Skeletal muscle satellite cell (primary cell): ENCODE measurements around the gene SCNM1.

Experiments used
- H3K27me3 ChIP-seq: 2 replicates; pipeline ENCODE4 v1.7.0; 2013; ENCODE audit warnings: low read length; ENCODE audit not compliant: control insufficient read depth, insufficient read depth
- H3K36me3 ChIP-seq: 2 replicates; pipeline ENCODE4 v1.7.0; 2013; ENCODE audit warnings: mild to moderate bottlenecking, control low read depth, low read length; ENCODE audit not compliant: insufficient read depth
- H3K4me1 ChIP-seq: 2 replicates; pipeline ENCODE4 v1.7.0; 2013; ENCODE audit warnings: low read length; ENCODE audit not compliant: control insufficient read depth, insufficient read depth
- H3K4me2 ChIP-seq: 2 replicates; pipeline ENCODE4 v1.7.0; 2013; ENCODE audit warnings: mild to moderate bottlenecking, low read length
- H3K4me3 ChIP-seq: 2 replicates; pipeline ENCODE4 v1.7.0; 2013; ENCODE audit warnings: low read length
- H3K9ac ChIP-seq: 2 replicates; pipeline ENCODE4 v1.7.0; 2013; ENCODE audit warnings: mild to moderate bottlenecking, low read depth, low read length, moderate library complexity
- H3K9me3 ChIP-seq: replicated peaks from 2 replicates; pipeline ENCODE4 v1.7.0; 2013; ENCODE audit warnings: mild to moderate bottlenecking, control low read depth, low read length

Gene SCNM1

GRCh38 chr1:151157067-151157531, 8.8 kb upstream of the SCNM1 start:
- H3K4me1 ChIP-seq = no peaks in the 10 kb centered on the region
- no peaks in the 10 kb centered on the region for H3K27me3 ChIP-seq
- no peak overlapping the region for H3K9ac ChIP-seq
- H3K9me3 ChIP-seq = no peaks in the 10 kb centered on the region
- peaks cover 34% of the 10 kb centered on the region for H3K36me3 ChIP-seq
- H3K4me2 ChIP-seq = no peak overlapping the region
- no peak overlapping the region for H3K4me3 ChIP-seq

- H3K4me2 ChIP-seq = no peak overlapping the region
- H3K9me3 ChIP-seq = no peaks in the 10 kb centered on the region
- no peaks in the 10 kb centered on the region for H3K4me1 ChIP-seq
- no peaks in the 10 kb centered on the region for H3K27me3 ChIP-seq
- no peak overlapping the region for H3K4me3 ChIP-seq
- H3K36me3 ChIP-seq = peaks cover 34% of the 10 kb centered on the region
- H3K9ac ChIP-seq = no peak overlapping the region
These were observed 7.6 kb upstream of the SCNM1 start for GRCh38 chr1:151158326-151158725.

- Histone ChIP-seq H3K27me3 (no peaks in the 10 kb centered on the region), H3K4me3 (no peak overlapping the region), H3K9me3 (no peaks in the 10 kb centered on the region), H3K36me3 (peaks cover 34% of the 10 kb centered on the region), H3K9ac (no peak overlapping the region), H3K4me2 (no peak overlapping the region), H3K4me1 (no peaks in the 10 kb centered on the region)
These were observed 7.1 kb upstream of the SCNM1 start for GRCh38 chr1:151158751-151159251.

DNA sequence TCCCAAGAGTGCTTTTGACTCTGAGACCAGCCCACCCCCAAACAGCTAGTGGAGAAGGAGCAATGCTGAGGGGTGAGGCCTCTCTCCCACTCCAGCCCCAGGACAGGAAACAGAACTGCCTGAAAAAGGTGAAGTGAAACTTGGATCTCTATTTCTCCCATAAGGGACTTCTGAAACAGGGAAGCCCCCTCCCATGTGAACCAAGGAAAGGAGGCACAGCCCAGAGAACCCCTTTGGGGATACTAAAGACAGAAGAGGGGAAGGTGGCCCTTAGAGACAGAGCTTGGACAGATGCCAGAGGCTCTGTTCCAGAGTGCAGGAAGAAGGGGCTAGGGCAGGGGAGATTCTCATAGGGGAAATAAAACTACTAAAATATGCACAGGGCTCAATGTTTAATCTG, 6.6 kb upstream of the SCNM1 start:
- Histone ChIP-seq H3K27me3 (no peaks in the 10 kb centered on the region), H3K4me2 (no peak overlapping the region), H3K4me3 (no peak overlapping the region), H3K4me1 (peaks cover 4% of the 10 kb centered on the region), H3K9ac (no peak overlapping the region), H3K9me3 (no peaks in the 10 kb centered on the region), H3K36me3 (peaks cover 34% of the 10 kb centered on the region)

DNA sequence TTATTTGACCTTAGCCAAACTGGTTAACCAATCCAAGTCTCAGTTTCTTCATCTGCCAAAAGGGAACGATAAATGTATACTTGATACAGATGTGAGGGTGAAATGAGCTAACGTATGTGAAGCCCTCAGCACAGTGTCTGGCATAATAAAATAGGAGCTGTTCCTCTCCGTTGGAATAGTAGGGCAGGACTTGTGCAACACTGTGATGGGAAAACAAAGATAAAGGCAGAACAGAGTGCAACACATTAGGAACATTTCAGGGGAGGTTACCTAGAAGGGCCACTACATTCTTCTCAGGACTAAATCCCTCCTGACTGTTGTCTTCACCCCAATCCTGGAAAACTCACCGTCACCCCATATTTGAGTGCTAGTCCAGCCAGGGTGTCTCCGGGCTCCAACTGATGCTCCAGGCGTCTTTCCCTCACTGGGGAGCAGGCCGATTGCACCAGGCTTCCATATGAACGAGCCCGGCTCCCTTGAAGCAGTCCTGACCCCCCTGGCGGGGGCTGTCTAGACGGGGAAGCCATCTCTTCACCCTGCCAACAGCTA, 1.1 kb upstream of the SCNM1 start:
- peak overlapping the region; percentile 91 for H3K4me3 ChIP-seq
- peaks cover 33% of the 10 kb centered on the region for H3K36me3 ChIP-seq
- peaks cover 20% of the 10 kb centered on the region for H3K4me1 ChIP-seq
- H3K27me3 ChIP-seq = no peaks in the 10 kb centered on the region
- H3K4me2 ChIP-seq = peak overlapping the region; percentile 87
- H3K9ac ChIP-seq = peak overlapping the region; percentile 92
- H3K9me3 ChIP-seq = no peaks in the 10 kb centered on the region

GRCh38 chr1:151165281-151165737, 635 bp upstream of the SCNM1 start:
- peak overlapping the region; percentile 91 for H3K4me3 ChIP-seq
- H3K9me3 ChIP-seq = no peaks in the 10 kb centered on the region
- peaks cover 20% of the 10 kb centered on the region for H3K4me1 ChIP-seq
- H3K36me3 ChIP-seq = peaks cover 35% of the 10 kb centered on the region
- no peaks in the 10 kb centered on the region for H3K27me3 ChIP-seq
- peak overlapping the region; percentile 92 for H3K9ac ChIP-seq
- peak overlapping the region; percentile 87 for H3K4me2 ChIP-seq

DNA sequence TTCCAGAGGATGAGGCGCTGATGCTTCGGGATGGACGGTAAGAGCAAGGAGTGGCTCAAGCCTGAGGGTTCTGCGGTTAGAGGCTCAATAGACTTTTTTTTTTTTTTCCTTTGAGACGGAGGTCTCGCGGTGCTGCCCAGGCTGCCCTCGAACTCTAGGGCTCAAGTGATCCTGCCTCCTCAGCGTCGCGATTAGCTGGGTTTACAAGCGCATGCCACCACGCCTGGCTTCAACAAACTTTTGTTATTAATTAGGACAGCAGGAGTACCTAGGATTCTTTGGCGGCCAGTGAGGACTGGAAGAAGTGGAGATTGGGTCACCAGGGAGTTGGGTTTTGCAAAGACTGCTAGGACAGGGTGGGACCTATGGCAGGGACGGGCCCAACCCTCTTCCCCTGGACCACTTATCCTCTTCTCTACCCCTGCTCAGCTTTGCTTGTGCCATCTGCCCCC, 587 bp downstream of the SCNM1 start:
- H3K4me3 ChIP-seq = peak overlapping the region; percentile 91
- no peaks in the 10 kb centered on the region for H3K27me3 ChIP-seq
- H3K36me3 ChIP-seq = peaks cover 34% of the 10 kb centered on the region
- peak overlapping the region; percentile 92 for H3K9ac ChIP-seq
- H3K9me3 ChIP-seq = no peaks in the 10 kb centered on the region
- peaks cover 20% of the 10 kb centered on the region for H3K4me1 ChIP-seq
- H3K4me2 ChIP-seq = peak overlapping the region; percentile 96

DNA sequence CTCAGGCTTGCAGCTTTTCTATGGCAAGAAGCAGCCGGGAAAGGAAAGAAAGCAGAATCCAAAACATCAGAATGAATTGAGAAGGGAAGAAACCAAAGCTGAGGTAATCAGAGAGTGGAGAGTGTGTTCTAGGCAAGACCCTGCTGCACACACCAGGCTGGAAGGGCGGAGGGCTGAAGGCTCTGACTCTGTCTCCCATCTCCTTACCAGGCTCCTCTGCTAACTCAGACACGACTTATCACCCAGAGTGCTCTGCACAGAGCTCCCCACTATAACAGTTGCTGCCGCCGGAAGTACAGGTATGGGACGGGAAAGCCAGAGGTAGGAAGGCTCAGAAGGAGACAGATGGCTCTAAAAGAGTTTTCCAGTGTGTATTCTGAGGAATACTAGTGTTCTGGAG, 1.2 kb downstream of the SCNM1 start:
- H3K9me3 ChIP-seq = no peaks in the 10 kb centered on the region
- H3K36me3 ChIP-seq = peaks cover 30% of the 10 kb centered on the region
- H3K27me3 ChIP-seq = no peaks in the 10 kb centered on the region
- H3K9ac ChIP-seq = peak overlapping the region; percentile 92
- peaks cover 20% of the 10 kb centered on the region for H3K4me1 ChIP-seq
- peak overlapping the region; percentile 96 for H3K4me2 ChIP-seq
- peak overlapping the region; percentile 91 for H3K4me3 ChIP-seq

DNA sequence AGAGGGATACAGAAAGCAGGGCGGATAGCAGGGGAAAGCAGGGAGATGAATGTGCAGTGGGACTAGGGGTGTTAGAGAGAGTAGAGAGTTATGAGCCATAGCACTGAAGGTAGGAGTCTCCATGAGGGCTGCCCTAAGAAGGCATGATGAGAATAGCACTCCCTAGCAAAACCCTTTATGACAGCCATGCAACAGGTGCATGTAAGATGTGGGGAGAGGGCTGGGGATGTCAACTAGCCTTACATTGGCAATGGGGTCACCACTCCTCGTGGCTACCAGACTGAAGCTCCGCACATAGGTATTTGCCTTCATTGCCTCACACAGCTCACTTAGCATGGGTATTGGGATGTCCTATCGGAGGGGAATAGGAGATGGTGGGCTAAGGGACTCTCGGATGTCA, 5.2 kb downstream of the SCNM1 start:
- no peak overlapping the region for H3K4me3 ChIP-seq
- peaks cover 10% of the 10 kb centered on the region for H3K4me1 ChIP-seq
- H3K4me2 ChIP-seq = no peak overlapping the region
- no peaks in the 10 kb centered on the region for H3K9me3 ChIP-seq
- no peak overlapping the region for H3K9ac ChIP-seq
- no peaks in the 10 kb centered on the region for H3K27me3 ChIP-seq
- peaks cover 43% of the 10 kb centered on the region for H3K36me3 ChIP-seq

DNA sequence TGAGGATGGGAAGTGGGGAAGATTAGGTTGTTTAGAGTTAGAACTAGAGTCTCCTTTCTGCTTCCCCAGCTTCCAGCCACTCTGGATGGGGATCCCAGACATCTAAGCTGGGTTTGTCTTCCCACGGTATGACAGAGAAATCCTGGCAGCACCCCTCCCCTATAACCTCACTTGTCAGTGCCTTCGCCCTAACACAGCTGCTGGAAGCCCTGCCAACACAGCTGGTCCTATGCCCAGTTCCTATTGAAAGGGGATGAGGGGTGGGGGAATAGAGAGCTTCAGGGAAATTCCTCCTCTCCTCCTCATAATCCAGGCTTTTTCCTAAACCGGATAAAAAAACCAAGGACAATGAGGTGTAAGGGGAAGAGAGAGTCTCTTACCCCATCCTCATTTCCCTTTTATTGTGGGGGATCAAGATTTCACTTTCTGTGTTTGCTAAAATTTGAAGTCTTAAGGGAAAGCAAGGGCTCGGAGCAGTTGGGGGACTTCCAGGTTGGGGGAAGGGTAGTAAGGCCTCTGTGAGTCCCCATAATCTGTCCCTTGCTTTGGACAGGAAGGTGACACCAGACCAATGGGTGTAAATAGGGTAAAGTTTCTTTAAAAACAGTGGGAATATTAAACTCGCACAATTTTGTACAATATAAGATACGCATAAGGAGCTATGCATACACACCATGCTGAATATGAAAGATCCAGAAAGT, 9.2 kb downstream of the SCNM1 start:
- Histone ChIP-seq H3K36me3 (peaks cover 41% of the 10 kb centered on the region), H3K9ac (no peak overlapping the region), H3K27me3 (no peaks in the 10 kb centered on the region), H3K4me3 (no peak overlapping the region), H3K4me2 (no peak overlapping the region), H3K4me1 (no peaks in the 10 kb centered on the region), H3K9me3 (no peaks in the 10 kb centered on the region)

- H3K4me1 ChIP-seq = no peaks in the 10 kb centered on the region
- peaks cover 38% of the 10 kb centered on the region for H3K36me3 ChIP-seq
- no peak within 1 kb of the TSS for H3K4me2 ChIP-seq
These were observed 9.9 kb downstream of the SCNM1 start, which contains the start of gene TMOD4 for GRCh38 chr1:151175863-151176262. TMOD4 (minus strand) TSS chr1:151175981; CDS start chr1:151174875, 1,106 bp downstream.

More at GRCh38 chr1:151175863-151176262, 9.9 kb downstream of the SCNM1 start, which contains the start of gene TMOD4:
- no peaks in the 10 kb centered on the region for H3K9me3 ChIP-seq
- H3K27me3 ChIP-seq = no peaks in the 10 kb centered on the region
- H3K4me3 ChIP-seq = no peak within 1 kb of the TSS
- no peak within 1 kb of the TSS for H3K9ac ChIP-seq
